Activated CD4-positive, alpha-beta T cell treated with anti-CD3 and anti-CD28 coated beads, Interleukin-2, amount 50 U/mL, for 4 hours (primary cell): Measurements from ENCODE around the gene SLC2A11.
"Not testable (repeated sequence)": the region's sequence is repeated elsewhere in the genome, so short reads cannot be mapped to it uniquely, and the experiment has no call there.

Experiments
- DNase-seq, 2 experiments: peaks; one replicate each; pipeline ENCODE4 v3.0.0-alpha.2; 2020

The SLC2A11 gene

DNA sequence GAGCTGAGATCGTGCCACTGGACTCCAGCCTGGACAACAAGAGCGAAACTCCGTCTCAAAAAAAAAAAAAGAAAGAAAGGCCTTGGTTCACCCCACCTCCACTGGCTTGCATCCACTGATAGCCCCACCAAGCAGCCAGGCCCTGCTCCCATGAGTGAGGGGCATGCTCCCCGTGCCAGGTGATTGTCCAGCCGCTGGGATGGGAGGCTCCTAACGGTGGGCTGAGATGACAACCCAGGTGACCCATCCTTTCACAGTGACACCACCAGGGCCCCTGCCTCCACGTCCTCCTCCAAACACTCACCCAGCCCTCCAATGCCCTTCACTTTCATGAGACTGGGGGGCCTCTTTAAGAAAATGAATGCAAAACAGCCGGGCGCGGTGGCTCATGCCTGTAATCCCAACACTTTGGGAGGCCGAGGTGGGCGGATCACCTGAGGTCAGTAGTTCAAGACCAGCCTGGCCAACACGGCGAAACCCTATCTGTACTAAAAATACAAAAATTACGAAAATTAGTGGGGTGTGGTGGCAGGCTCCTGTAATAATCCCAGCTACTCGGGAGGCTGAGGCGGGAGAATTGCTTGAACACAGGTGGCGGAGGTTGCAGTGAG is 10.3 kb upstream of the SLC2A11 start:
- no peak for DNase-seq

GRCh38 chr22:23847991-23848864 is 9.4 kb upstream of the SLC2A11 start:
- DNase-seq, result no peak

GRCh38 chr22:23849009-23850006 is 8.4 kb upstream of the SLC2A11 start:
- peak; percentile 78 to 83 for DNase-seq

DNA sequence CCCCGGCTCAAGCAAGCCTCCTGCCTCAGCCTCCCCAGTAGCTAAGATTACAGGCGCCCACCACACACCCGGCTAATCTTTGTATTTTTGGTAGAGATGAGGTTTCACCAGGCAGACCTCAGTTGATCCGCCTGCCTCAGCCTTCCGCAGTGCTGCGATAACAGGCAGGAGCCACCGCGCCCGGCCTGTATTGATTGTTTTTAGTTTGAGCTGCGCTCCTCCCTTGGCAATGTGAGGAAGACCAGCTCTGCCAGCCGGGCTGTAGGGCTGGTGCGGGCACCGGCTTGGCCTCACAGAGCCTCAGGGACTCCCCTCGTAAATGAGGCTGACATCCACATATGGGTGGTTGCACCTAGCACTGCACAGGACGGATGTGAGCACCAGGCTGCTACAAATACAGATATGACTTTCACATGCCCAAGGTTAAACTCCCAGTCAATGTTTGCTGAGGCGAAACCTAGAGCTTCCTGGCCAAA is 7.5 kb upstream of the SLC2A11 start:
- DNase-seq, result no peak

DNA sequence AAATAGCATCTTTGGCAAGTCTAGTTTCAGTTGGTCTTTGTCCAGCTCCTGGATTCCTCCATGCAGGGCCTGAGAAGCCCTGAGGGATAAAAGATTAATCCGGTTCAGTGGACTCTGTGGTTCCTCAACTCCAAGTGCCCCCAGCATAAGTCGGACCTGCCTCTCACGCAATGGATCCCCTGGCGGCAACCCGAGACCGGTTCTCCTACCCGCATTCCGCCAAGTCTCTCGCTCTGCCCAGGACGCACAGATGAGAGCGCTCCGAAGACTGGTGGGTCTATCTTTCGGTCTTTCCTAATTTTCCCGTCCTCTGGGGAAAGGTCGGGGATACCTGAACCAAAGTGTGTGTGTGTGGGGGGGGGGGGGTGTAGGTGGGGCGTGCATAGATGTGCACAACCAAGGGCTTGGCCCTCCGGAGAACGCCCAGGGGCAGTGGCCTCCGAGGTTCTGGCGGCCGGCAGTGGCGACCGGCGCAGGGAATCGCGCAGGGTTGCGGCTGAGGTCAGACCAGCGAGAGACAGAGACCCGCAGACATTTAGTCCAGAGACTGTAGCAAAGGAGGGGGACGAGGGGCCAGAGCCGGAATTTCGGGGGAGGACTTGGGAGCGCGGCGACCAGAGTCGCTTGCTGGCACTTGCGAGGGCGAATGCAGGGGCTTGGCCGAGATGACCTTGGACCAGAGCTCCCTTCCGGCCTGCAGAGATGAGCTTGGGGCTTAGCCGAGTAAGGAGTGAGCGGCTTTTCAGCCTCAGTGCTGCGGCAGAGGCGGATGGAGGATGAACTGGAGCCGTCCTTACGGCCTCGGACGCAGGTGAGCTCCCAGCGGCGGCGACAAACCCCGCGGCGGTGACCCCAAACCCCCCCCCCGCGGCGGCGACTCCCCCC is 712 bp upstream of the SLC2A11 start:
- DNase-seq, result no peak

DNA sequence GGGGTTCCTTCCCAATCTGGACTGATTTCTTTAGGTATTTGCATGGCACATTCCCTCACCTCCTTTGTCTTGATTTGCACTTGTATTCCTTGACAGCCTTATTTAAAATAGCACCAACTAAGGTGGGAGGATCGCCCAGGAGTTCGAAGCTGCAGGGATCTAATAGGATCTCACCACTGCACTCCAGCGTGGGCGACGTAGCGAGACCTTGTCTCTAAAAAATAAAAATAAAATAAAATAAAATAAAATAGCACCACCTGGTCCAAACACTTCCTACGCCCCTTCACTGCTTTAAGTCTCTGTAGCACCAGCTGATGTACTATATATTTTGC is 775 bp downstream of the SLC2A11 start:
- DNase-seq, result no peak

- no peak for DNase-seq
These were observed 1.5 kb downstream of the SLC2A11 start for GRCh38 chr22:23859201-23859600.

- not testable (repeated sequence) for DNase-seq
These were observed 2.5 kb downstream of the SLC2A11 start for GRCh38 chr22:23860187-23860586.

GRCh38 chr22:23862103-23862502 is 4.4 kb downstream of the SLC2A11 start:
- peak in 1 of 2 experiments; percentile 26 for DNase-seq

- not testable (repeated sequence) for DNase-seq
These were observed 7.0 kb downstream of the SLC2A11 start for GRCh38 chr22:23864499-23865154.

GRCh38 chr22:23868580-23868979 is 10.9 kb downstream of the SLC2A11 start:
- no peak for DNase-seq

GRCh38 chr22:23874871-23875270 is 17.2 kb downstream of the SLC2A11 start:
- no peak for DNase-seq

DNA sequence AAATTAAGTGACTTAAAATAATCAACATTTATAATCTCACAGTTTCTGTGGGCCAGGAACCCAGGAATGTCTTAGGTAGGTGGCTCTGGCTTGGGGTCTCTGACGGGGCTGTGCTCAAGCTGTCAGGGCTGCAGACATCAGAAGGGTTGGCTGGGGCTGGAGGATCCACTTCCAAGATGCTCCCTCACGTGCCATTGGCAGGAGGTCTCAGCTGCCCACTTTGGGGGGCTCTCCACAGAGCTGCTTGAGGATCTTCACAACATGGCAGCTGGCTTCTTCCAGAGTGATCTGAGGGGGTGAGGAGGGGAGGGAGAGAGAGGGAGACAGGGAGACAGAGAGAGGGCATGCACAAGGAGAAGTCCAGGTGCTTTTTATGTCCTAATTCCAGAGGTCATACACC is 18.1 kb downstream of the SLC2A11 start:
- no peak for DNase-seq

GRCh38 chr22:23877566-23877965 is 19.9 kb downstream of the SLC2A11 start:
- DNase-seq, result no peak

- no peak for DNase-seq
These were observed 20.5 kb downstream of the SLC2A11 start for GRCh38 chr22:23878219-23878618.

- no peak for DNase-seq
These were observed 24.7 kb downstream of the SLC2A11 start for GRCh38 chr22:23882370-23882769.

GRCh38 chr22:23883658-23884057 is 26.0 kb downstream of the SLC2A11 start:
- DNase-seq, result no peak

- DNase-seq, result no peak
These were observed 26.5 kb downstream of the SLC2A11 start for GRCh38 chr22:23884140-23884539.

DNA sequence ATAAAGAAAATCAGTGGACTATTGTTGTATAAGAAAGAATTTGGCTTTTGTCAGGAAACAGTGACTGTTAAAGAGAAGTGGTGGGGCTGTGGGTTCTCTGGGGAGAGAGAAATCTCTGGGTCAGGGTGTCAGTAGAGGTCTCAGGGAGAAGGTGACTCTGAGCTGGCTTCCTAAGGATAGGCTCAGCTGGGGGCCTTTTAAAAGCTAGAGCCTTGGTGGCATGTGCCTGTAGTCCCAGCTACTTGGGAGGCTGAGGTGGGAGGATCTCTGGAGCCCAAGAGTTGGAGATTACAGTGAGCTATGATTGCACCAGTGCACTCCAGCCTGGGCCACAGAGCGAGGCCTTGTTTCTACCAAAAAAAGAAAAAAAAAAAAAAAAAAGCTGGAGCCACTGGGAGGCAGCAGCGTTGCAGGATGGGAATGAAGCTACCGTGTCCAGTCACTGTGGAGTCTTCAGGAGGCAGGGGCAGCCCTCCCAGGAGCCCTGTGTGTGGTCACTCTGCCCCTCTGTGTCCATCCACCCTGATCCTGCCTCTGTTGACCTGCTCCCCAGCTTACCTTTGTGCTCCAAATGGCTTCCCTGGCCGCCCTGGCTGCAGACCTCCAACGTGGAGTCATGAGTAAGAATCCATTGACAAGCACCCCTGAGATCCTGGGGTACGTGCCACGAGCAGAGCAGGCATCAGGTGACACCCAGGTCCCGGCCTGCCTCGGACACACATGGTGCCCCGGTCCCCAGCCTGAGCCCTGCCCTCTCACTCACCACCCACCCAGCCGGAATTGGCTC is 31.1 kb downstream of the SLC2A11 start:
- DNase-seq, result no peak

- no peak for DNase-seq
These were observed 31.9 kb downstream of the SLC2A11 start for GRCh38 chr22:23889620-23890019.

DNA sequence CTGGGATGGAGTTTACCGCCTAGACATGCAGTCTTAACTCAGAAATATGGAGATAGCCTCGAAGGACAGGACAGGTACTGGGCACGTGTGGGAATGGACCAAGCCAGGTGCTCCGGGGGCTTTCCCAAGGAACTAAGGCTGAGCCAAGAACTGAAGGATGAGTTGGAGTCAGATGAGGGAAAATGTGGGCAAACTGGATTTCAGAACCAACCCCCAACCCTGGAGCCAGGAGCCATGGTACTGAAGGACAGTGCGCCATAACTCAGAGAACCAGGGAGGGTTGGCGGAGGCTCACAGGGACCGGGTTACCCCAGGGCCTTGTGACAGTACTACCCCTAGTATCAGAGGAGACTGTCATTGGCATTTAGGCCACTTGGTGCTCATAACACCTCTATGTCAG is 34.1 kb downstream of the SLC2A11 start:
- DNase-seq, result no peak
